Breast epithelium (tissue), 3 donors: ENCODE results near the gene CCND3.

Experiments used
- CTCF ChIP-seq, 3 donors: fragments of 450-650 bp; IDR thresholded peaks; one replicate each; pipeline ENCODE4 v1.5.1; 2016 to 2017; ENCODE audit warnings: antibody characterized with exemption in 3 of 3, mild to moderate bottlenecking in 3 of 3, moderate library complexity in 3 of 3
- POLR2AphosphoS5 ChIP-seq, 3 donors: sonication (generic); formaldehyde crosslinking; IDR thresholded peaks; one replicate each; pipeline ENCODE4 v1.6.1; 2017; ENCODE audit warnings: antibody characterized with exemption in 3 of 3

GRCh38 chr6:41894366-41895299, 47.0 kb downstream of the CCND3 start:
- TF ChIP-seq POLR2AphosphoS5 (IDR thresholded peaks at IDR 0.05) (no peak), CTCF (IDR thresholded peaks at IDR 0.05) (no peak)
